SK-N-SH (cell line): Measurements from ENCODE around the gene PRRT4. TPM values are rescaled to one million over a fixed set of nuclear protein-coding genes. Genes with fewer than 3 reads are reported as not detected.

Source experiments
- CTCF ChIA-PET: fragments of 300-600, 350-600 bp; formaldehyde crosslinking; extraction: SDS; loops from one replicate; lab custom pipeline; 2021; lab: Yijun Ruan, JAX
- POLR2A ChIA-PET: fragments of 350-600 bp; sonication (Branson Sonifier 250); formaldehyde crosslinking; extraction: SDS; loops from one replicate; lab custom pipeline; 2020; ENCODE audit warnings: antibody characterized with exemption, inconsistent platforms; lab: Yijun Ruan, JAX
- DNase-seq: peaks from one replicate; pipeline ENCODE4 v3.0.0; 2012
- H2AFZ ChIP-seq: fragments of 200-600 bp; sonication (generic); 2 replicates; pipeline ENCODE4 v1.8.1; 2016; ENCODE audit warnings: antibody characterized with exemption, mild to moderate bottlenecking, low read depth
- H3F3A ChIP-seq: fragments of 200-600 bp; sonication (generic); replicated peaks from 2 replicates; pipeline ENCODE3; 2016; ENCODE audit warnings: antibody characterized with exemption, mild to moderate bottlenecking; ENCODE audit not compliant: insufficient read depth
- H3K27ac ChIP-seq, 2 experiments: fragments of 200-500 bp in 1 of 2; fragments of 200-600 bp in 1 of 2; sonication (Bioruptor generic) in 1 of 2; sonication (generic), shearing (Covaris generic) in 1 of 2; 2 replicates each; pipeline versions ENCODE4 v1.5.1 to v1.6.1; 2014 to 2016; ENCODE audit warnings: low read depth in 2 of 2, inconsistent platforms in 1 of 2, low read length in 1 of 2, mild to moderate bottlenecking in 1 of 2, mixed read lengths in 1 of 2
- H3K27me3 ChIP-seq: fragments of 200-600 bp; sonication (generic), shearing (Covaris generic); 2 replicates; pipeline ENCODE4 v1.6.1; 2016; ENCODE audit warnings: mixed run types; ENCODE audit not compliant: insufficient read depth
- H3K36me3 ChIP-seq, 2 experiments: fragments of 200-500 bp in 1 of 2; fragments of 200-600 bp in 1 of 2; sonication (Bioruptor generic) in 1 of 2; sonication (generic) in 1 of 2; replicated peaks in 1 of 2; 2 replicates each; pipeline versions ENCODE3 to v1.5.1; 2014 to 2016; ENCODE audit warnings: low read length in 1 of 2, mild to moderate bottlenecking in 1 of 2; ENCODE audit not compliant: insufficient read depth in 2 of 2, control insufficient read depth in 1 of 2
- H3K4me1 ChIP-seq, 2 experiments: fragments of 200-500 bp in 1 of 2; fragments of 200-600 bp in 1 of 2; sonication (Bioruptor generic) in 1 of 2; sonication (generic), shearing (Covaris generic) in 1 of 2; 2 replicates each; pipeline versions ENCODE4 v1.5.1 to v1.6.1; 2014 to 2016; ENCODE audit warnings: low read depth in 1 of 2, low read length in 1 of 2, mixed run types in 1 of 2; ENCODE audit not compliant: insufficient read depth in 2 of 2, control insufficient read depth in 1 of 2
- H3K4me2 ChIP-seq: fragments of 200-600 bp; sonication (generic), shearing (Covaris generic); 2 replicates; pipeline ENCODE4 v1.6.1; 2017; ENCODE audit warnings: mixed run types
- H3K4me3 ChIP-seq, 2 experiments: fragments of 200-500 bp in 1 of 2; fragments of 200-600 bp in 1 of 2; sonication (Bioruptor generic) in 1 of 2; sonication (generic), shearing (Covaris generic) in 1 of 2; 2 replicates each; pipeline versions ENCODE4 v1.5.1 to v1.8.1; 2014 to 2016; ENCODE audit warnings: low read depth in 2 of 2, inconsistent platforms in 1 of 2, low read length in 1 of 2, mild to moderate bottlenecking in 1 of 2, mixed read lengths in 1 of 2, moderate library complexity in 1 of 2
- H3K79me2 ChIP-seq: fragments of 200-600 bp; sonication (generic); 2 replicates; pipeline ENCODE4 v1.8.1; 2017; ENCODE audit warnings: mild to moderate bottlenecking; ENCODE audit not compliant: insufficient read depth
- H3K9ac ChIP-seq: fragments of 200-600 bp; sonication (generic); 2 replicates; pipeline ENCODE4 v1.6.1; 2017; ENCODE audit warnings: mixed run types
- H3K9me2 ChIP-seq: fragments of 200-600 bp; sonication (generic); 2 replicates; pipeline ENCODE4 v1.6.1; 2017; ENCODE audit warnings: mixed run types
- H3K9me3 ChIP-seq: fragments of 200-600 bp; sonication (generic); 2 replicates; pipeline ENCODE4 v1.6.1; 2017; ENCODE audit warnings: mixed run types, mild to moderate bottlenecking, moderate library complexity
- H4K20me1 ChIP-seq: fragments of 200-600 bp; sonication (generic); 2 replicates; pipeline ENCODE4 v1.6.1; 2017; ENCODE audit warnings: mild to moderate bottlenecking, mixed run types; ENCODE audit not compliant: insufficient read depth
- ELF1 ChIP-seq: IDR thresholded peaks from 2 replicates; pipeline ENCODE4 v1.4.0; 2012
- EP300 ChIP-seq, 2 experiments: IDR thresholded peaks; 2 replicates each; pipeline versions ENCODE4 v1.4.0 to v1.6.1; 2012; ENCODE audit warnings: borderline replicate concordance in 1 of 2, low read depth in 1 of 2, low read length in 1 of 2
- EZH2phosphoT487 ChIP-seq: fragments of 200-600 bp; sonication (generic); IDR thresholded peaks from 2 replicates; pipeline ENCODE4 v1.6.1; 2017; ENCODE audit warnings: low read depth, mixed run types, mild to moderate bottlenecking, antibody characterized with exemption, moderate library complexity, borderline replicate concordance
- FOSL2 ChIP-seq: IDR thresholded peaks from 2 replicates; pipeline ENCODE4 v1.4.0; 2012; ENCODE audit warnings: low read depth, mild to moderate bottlenecking, moderate library complexity, borderline replicate concordance
- FOXM1 ChIP-seq: IDR thresholded peaks from 2 replicates; pipeline ENCODE4 v1.4.0; 2012; ENCODE audit warnings: low read depth, mild to moderate bottlenecking
- MEF2A ChIP-seq: IDR thresholded peaks from 2 replicates; pipeline ENCODE4 v1.4.0; 2012; ENCODE audit warnings: low read depth, borderline replicate concordance
- MXI1 ChIP-seq: IDR thresholded peaks from 2 replicates; pipeline ENCODE4 v1.6.1; 2012; ENCODE audit warnings: mild to moderate bottlenecking, low read depth, low read length, improper control_type of control experiment
- NRF1 ChIP-seq: IDR thresholded peaks from 2 replicates; pipeline ENCODE4 v1.6.1; 2012; ENCODE audit warnings: low read depth, mild to moderate bottlenecking, low read length
- RCOR1 ChIP-seq: fragments of 150-350 bp; IDR thresholded peaks from 2 replicates; pipeline ENCODE4 v1.6.1; 2017; ENCODE audit warnings: antibody characterized with exemption, low read length
- RXRA ChIP-seq: IDR thresholded peaks from 2 replicates; pipeline ENCODE4 v1.4.0; 2012; ENCODE audit warnings: low read depth, mild to moderate bottlenecking, borderline replicate concordance
- SIN3A ChIP-seq: IDR thresholded peaks from 2 replicates; pipeline ENCODE4 v1.6.1; 2012; ENCODE audit warnings: low read depth, mild to moderate bottlenecking, low read length, moderate library complexity, borderline replicate concordance
- SMC3 ChIP-seq: IDR thresholded peaks from 2 replicates; pipeline ENCODE4 v1.6.1; 2012; ENCODE audit warnings: low read depth, low read length, improper control_type of control experiment
- WGBS: methylation state at CpG from one replicate; pipeline ENCODE4 v1.1.6; 2017; ENCODE audit warnings: low lambda C conversion rate; 5-methylcytosine and 5-hydroxymethylcytosine counted together
- polyA plus RNA-seq, 3 experiments: library from polyadenylated mRNA; depleted of rRNA; stranded (reverse); fragments of >200 nt; gene quantifications; 2 replicates each; pipeline ENCODE4 v1.2.3, GENCODE V29; 2012
- TF ChIP-seq, protein P1 (sequence below): IDR thresholded peaks from 2 replicates; pipeline ENCODE4 v1.4.0; 2012; ENCODE audit warnings: low read depth, borderline replicate concordance
- TF ChIP-seq, protein P2 (sequence below): IDR thresholded peaks from 2 replicates; pipeline ENCODE4; 2012
- TF ChIP-seq, protein P3 (sequence below): fragments of 200-600 bp; sonication (generic); IDR thresholded peaks from 2 replicates; pipeline ENCODE4 v1.6.1; 2017; ENCODE audit warnings: antibody characterized with exemption, mild to moderate bottlenecking, moderate library complexity
- TF ChIP-seq, protein P4 (sequence below): IDR thresholded peaks from 2 replicates; pipeline ENCODE4 v1.6.1; 2012; ENCODE audit warnings: mild to moderate bottlenecking, low read depth, low read length, moderate library complexity

PRRT4 gene
- polyA plus RNA-seq, 1 of the 3 experiments (the other 2 are of a cell fraction): 1.5 TPM

DNA sequence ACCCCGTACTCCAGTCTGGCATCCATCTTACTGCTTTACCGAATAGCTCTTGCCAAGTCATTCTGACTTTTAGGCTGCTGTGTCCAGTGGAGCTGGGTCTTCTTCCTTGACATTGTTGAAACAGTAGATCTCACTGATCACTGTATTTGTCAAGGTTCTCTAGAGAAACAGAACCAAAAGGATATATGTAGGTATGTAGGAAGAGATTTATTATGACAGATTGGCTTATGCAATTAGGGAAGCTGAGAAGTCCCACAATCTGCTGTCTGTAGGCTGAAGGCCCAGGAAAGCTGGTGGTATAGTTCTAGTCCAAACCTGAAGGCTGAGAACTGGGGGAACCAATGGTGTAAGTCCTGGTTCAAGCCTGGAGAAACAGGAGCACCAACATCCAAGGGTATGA is 12.1 kb upstream of the PRRT4 start:
- DNase-seq: peak; percentile 2
- no peaks in the 10 kb centered on the region for H3K9me3 ChIP-seq
- H3K27ac ChIP-seq: no peak overlapping the region
- POLR2A ChIA-PET: no interaction called here
- no peaks in the 10 kb centered on the region for H4K20me1 ChIP-seq
- no peaks in the 10 kb centered on the region for H3K9me2 ChIP-seq
- WGBS: 64% methylated on average over 2 of the region's 2 CpGs
- peaks cover 0 to 2% of the 10 kb centered on the region in 2 experiments; a peak in 1 of 4 replicates for H3K4me1 ChIP-seq
- no peak overlapping the region for H3K4me3 ChIP-seq
- H2AFZ ChIP-seq: no peak overlapping the region
- CTCF ChIA-PET: interaction anchor here (0.9 to 50.3 kb wide), 10 partner anchors 7 to 87 kb away, joined by 3 to 1901 read pairs (median 10); partner anchors contain the start of genes IMPDH1 and RBM28
- H3F3A ChIP-seq: peaks cover 3% of the 10 kb centered on the region
- no peaks in the 10 kb centered on the region for H3K36me3 ChIP-seq
- no peak overlapping the region for H3K9ac ChIP-seq
- no peaks in the 10 kb centered on the region for H3K79me2 ChIP-seq
- no peak overlapping the region for H3K4me2 ChIP-seq
- H3K27me3 ChIP-seq: peaks cover 13% of the 10 kb centered on the region; the same call in 1 of the 2 replicates
- TF ChIP-seq SIN3A (no peak), EZH2phosphoT487 (no peak), FOXM1 (no peak), ELF1 (no peak), RXRA (no peak), SMC3 (no peak), MEF2A (no peak)
- TF ChIP-seq, protein P1, sequence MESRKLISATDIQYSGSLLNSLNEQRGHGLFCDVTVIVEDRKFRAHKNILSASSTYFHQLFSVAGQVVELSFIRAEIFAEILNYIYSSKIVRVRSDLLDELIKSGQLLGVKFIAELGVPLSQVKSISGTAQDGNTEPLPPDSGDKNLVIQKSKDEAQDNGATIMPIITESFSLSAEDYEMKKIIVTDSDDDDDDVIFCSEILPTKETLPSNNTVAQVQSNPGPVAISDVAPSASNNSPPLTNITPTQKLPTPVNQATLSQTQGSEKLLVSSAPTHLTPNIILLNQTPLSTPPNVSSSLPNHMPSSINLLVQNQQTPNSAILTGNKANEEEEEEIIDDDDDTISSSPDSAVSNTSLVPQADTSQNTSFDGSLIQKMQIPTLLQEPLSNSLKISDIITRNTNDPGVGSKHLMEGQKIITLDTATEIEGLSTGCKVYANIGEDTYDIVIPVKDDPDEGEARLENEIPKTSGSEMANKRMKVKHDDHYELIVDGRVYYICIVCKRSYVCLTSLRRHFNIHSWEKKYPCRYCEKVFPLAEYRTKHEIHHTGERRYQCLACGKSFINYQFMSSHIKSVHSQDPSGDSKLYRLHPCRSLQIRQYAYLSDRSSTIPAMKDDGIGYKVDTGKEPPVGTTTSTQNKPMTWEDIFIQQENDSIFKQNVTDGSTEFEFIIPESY: no peak
- TF ChIP-seq, protein P2, sequence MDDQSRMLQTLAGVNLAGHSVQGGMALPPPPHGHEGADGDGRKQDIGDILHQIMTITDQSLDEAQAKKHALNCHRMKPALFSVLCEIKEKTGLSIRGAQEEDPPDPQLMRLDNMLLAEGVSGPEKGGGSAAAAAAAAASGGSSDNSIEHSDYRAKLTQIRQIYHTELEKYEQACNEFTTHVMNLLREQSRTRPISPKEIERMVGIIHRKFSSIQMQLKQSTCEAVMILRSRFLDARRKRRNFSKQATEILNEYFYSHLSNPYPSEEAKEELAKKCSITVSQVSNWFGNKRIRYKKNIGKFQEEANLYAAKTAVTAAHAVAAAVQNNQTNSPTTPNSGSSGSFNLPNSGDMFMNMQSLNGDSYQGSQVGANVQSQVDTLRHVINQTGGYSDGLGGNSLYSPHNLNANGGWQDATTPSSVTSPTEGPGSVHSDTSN: no peak

- Histone ChIP-seq H3K4me2 (no peak overlapping the region), H3F3A (no peaks in the 10 kb centered on the region), H3K4me1 (peaks cover 0 to 6% of the 10 kb centered on the region in 2 experiments; a peak in 1 of 4 replicates), H3K27ac (no peak overlapping the region), H3K9ac (no peak overlapping the region), H3K9me2 (no peaks in the 10 kb centered on the region), H4K20me1 (no peaks in the 10 kb centered on the region), H3K36me3 (no peaks in the 10 kb centered on the region), H3K79me2 (no peaks in the 10 kb centered on the region), H3K27me3 (peaks cover 14% of the 10 kb centered on the region; the same call in 1 of the 2 replicates), H3K9me3 (no peaks in the 10 kb centered on the region), H2AFZ (no peak overlapping the region), H3K4me3 (no peak overlapping the region)
- CTCF ChIA-PET: interaction anchor here (0.8 to 50.3 kb wide), 3 partner anchors 10 to 46 kb away, joined by 3 to 1901 read pairs (median 439); partner anchors contain the start of genes IMPDH1 and RBM28
- no peak for DNase-seq
- WGBS: 63% methylated on average over 4 of the region's 4 CpGs
- POLR2A ChIA-PET: no interaction called here
- no peak for TF ChIP-seq EP300 (IDR thresholded peaks at IDR 0.05; ENCODE audit: borderline replicate concordance in 1 of 2, low read depth in 1 of 2, low read length in 1 of 2)
- no peak for TF ChIP-seq RCOR1
- no peak for TF ChIP-seq FOSL2
- TF ChIP-seq SMC3: no peak
- TF ChIP-seq, protein P1: no peak
- TF ChIP-seq NRF1: no peak
- TF ChIP-seq, protein P3, sequence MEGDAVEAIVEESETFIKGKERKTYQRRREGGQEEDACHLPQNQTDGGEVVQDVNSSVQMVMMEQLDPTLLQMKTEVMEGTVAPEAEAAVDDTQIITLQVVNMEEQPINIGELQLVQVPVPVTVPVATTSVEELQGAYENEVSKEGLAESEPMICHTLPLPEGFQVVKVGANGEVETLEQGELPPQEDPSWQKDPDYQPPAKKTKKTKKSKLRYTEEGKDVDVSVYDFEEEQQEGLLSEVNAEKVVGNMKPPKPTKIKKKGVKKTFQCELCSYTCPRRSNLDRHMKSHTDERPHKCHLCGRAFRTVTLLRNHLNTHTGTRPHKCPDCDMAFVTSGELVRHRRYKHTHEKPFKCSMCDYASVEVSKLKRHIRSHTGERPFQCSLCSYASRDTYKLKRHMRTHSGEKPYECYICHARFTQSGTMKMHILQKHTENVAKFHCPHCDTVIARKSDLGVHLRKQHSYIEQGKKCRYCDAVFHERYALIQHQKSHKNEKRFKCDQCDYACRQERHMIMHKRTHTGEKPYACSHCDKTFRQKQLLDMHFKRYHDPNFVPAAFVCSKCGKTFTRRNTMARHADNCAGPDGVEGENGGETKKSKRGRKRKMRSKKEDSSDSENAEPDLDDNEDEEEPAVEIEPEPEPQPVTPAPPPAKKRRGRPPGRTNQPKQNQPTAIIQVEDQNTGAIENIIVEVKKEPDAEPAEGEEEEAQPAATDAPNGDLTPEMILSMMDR: no peak
- TF ChIP-seq MXI1: no peak
- TF ChIP-seq, protein P4, sequence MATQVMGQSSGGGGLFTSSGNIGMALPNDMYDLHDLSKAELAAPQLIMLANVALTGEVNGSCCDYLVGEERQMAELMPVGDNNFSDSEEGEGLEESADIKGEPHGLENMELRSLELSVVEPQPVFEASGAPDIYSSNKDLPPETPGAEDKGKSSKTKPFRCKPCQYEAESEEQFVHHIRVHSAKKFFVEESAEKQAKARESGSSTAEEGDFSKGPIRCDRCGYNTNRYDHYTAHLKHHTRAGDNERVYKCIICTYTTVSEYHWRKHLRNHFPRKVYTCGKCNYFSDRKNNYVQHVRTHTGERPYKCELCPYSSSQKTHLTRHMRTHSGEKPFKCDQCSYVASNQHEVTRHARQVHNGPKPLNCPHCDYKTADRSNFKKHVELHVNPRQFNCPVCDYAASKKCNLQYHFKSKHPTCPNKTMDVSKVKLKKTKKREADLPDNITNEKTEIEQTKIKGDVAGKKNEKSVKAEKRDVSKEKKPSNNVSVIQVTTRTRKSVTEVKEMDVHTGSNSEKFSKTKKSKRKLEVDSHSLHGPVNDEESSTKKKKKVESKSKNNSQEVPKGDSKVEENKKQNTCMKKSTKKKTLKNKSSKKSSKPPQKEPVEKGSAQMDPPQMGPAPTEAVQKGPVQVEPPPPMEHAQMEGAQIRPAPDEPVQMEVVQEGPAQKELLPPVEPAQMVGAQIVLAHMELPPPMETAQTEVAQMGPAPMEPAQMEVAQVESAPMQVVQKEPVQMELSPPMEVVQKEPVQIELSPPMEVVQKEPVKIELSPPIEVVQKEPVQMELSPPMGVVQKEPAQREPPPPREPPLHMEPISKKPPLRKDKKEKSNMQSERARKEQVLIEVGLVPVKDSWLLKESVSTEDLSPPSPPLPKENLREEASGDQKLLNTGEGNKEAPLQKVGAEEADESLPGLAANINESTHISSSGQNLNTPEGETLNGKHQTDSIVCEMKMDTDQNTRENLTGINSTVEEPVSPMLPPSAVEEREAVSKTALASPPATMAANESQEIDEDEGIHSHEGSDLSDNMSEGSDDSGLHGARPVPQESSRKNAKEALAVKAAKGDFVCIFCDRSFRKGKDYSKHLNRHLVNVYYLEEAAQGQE: no peak
Measured at GRCh38 chr7:128370491-128370890, 9.0 kb upstream of the PRRT4 start.
